ENCODE measurements around the gene RALY. TPM values are rescaled to one million over a fixed set of nuclear protein-coding genes. Genes with fewer than 3 reads are reported as not detected.

Gene RALY
- total and polyA plus RNA-seq, 2 of the 4 experiments (the other 2 are of a cell fraction) = 46.2 to 115 TPM

GRCh38 chr20:33971147-33971975 lies 22.4 kb upstream of the RALY start:
- Histone ChIP-seq H3K4me2 (ENCODE audit: low read depth, low read length) (no peak overlapping the region), H3K56ac (ENCODE audit: extremely low read depth, insufficient read depth, low read length) (no peak overlapping the region), H3K23ac (ENCODE audit: low read depth, low read length) (no peak overlapping the region), H2AK5ac (ENCODE audit: low read depth, low read length) (no peak overlapping the region), H4K5ac (ENCODE audit: low read depth, low read length) (no peak overlapping the region), H3K36me3 (ENCODE audit: control insufficient read depth, insufficient read depth, low read length) (no peaks in the 10 kb centered on the region), H3K18ac (ENCODE audit: low read depth, low read length) (no peak overlapping the region), H2BK20ac (ENCODE audit: low read depth, low read length) (no peak overlapping the region), H2BK15ac (ENCODE audit: low read depth, low read length) (no peak overlapping the region), H4K91ac (ENCODE audit: insufficient read depth, low read depth, low read length) (no peak overlapping the region), H3K9me1 (ENCODE audit: insufficient read depth, low read length) (no peaks in the 10 kb centered on the region), H3K9ac (ENCODE audit: low read depth, low read length) (no peak overlapping the region), H2AFZ (replicated peaks; ENCODE audit: low read length, poor library complexity) (no peak overlapping the region), H3K4ac (ENCODE audit: low read depth, low read length) (no peak overlapping the region), H3K27me3 (ENCODE audit: control insufficient read depth, insufficient read depth, low read length) (peaks cover 2% of the 10 kb centered on the region), H2BK120ac (ENCODE audit: low read depth, low read length) (no peak overlapping the region), H3K27ac (ENCODE audit: insufficient read depth, low read length) (no peak overlapping the region), H2BK5ac (ENCODE audit: low read depth, low read length, poor library complexity, severe bottlenecking) (no peak overlapping the region), H3K79me1 (ENCODE audit: low read depth in 1 of 2, low read length in 2 of 2) (no peaks in the 10 kb centered on the region), H4K20me1 (ENCODE audit: insufficient read depth, low read length) (no peaks in the 10 kb centered on the region), H3K4me3 (ENCODE audit: insufficient read depth, low read depth, low read length) (no peak overlapping the region), H3K4me1 (ENCODE audit: control insufficient read depth, insufficient read depth, low read length) (no peaks in the 10 kb centered on the region), H3K9me3 (ENCODE audit: control insufficient read depth, insufficient read depth, low read length) (no peaks in the 10 kb centered on the region), H2AK9ac (replicated peaks; ENCODE audit: low read depth, low read length, poor library complexity) (no peak overlapping the region), H4K8ac (ENCODE audit: low read depth in 2 of 2, low read length in 2 of 2) (no peak overlapping the region), H3K14ac (replicated peaks; ENCODE audit: low read depth, low read length) (no peak overlapping the region)
- intact Hi-C loops (cut with micrococcal nuclease) (no loop called here), dilution Hi-C loops (cut with HindIII; ENCODE audit: low sequenced_read_pairs, unreplicated experiment) (no loop called here), in situ Hi-C loops (cut with MboI; ENCODE audit: low sequenced_read_pairs) (no loop called here)
- BruUV-seq (replicated peaks) = no TSS peak
- no CpG with 5 or more reads among the region's 6 CpGs for WGBS, 2 experiments (ENCODE audit: extremely low coverage in 2 of 2, insufficient read length in 1 of 2)
- ATAC-seq (ENCODE audit: low read depth) (no peak), DNase-seq (no peak)
- ChIA-PET CTCF (no interaction called here), POLR2A (ENCODE audit: unreplicated experiment) (no interaction called here)
- peak; percentile 46; the same call in 1 of the 2 replicates for TF ChIP-seq MAFK (IDR thresholded peaks at IDR 0.05; ENCODE audit: low read depth, low read length)
- TF ChIP-seq CEBPB (IDR thresholded peaks at IDR 0.05; ENCODE audit: low read depth, low read length) = no peak

All from IMR-90 (cell line).